Upper lobe of right lung (tissue), 1 donor: ENCODE results near the gene CRYBG3. TPM values are rescaled to one million over a fixed set of nuclear protein-coding genes. Genes with fewer than 3 reads are reported as not detected.

Source experiments
- ATAC-seq: fragments of 200-7000 bp; cut with Tn5 transposase; one replicate; pipeline ENCODE4 v1.9.1; 2020; ENCODE audit warnings: mild to moderate bottlenecking, moderate library complexity
- DNase-seq: peaks from one replicate; pipeline ENCODE4 v3.0.0-alpha.2; 2020
- H3K27ac ChIP-seq: fragments of 200-600 bp; one replicate; pipeline ENCODE4 v1.8.0; 2022
- H3K27me3 ChIP-seq: fragments of 200-600 bp; one replicate; pipeline ENCODE4 v1.8.0; 2022; ENCODE audit warnings: mild to moderate bottlenecking
- H3K36me3 ChIP-seq: fragments of 200-600 bp; one replicate; pipeline ENCODE4 v1.8.0; 2022
- H3K4me1 ChIP-seq: fragments of 200-600 bp; one replicate; pipeline ENCODE4 v1.8.0; 2022
- H3K4me3 ChIP-seq: fragments of 200-600 bp; one replicate; pipeline ENCODE4 v1.8.0; 2022; ENCODE audit warnings: mild to moderate bottlenecking
- H3K9me3 ChIP-seq: fragments of 200-600 bp; one replicate; pipeline ENCODE4 v1.8.0; 2022
- CTCF ChIP-seq: fragments of 200-600 bp; IDR thresholded peaks from one replicate; pipeline ENCODE4 v1.8.0; 2022; ENCODE audit warnings: antibody characterized with exemption
- intact Hi-C: fragments of 100-400 bp; cut with DNase I; formaldehyde crosslinking; loops from one replicate; pipeline ENCODE4 v1.11.0; 2022
- total RNA-seq: library from RNA; stranded (reverse); fragmentation: NEBNext Ultra II Directional; extraction: Animal tissue kit (Norgen Biotek cat#: 25700); gene quantifications from one replicate; pipeline ENCODE4 v1.2.1, GENCODE V29; 2021
- donor health status: DM: no; HTN: yes; CAD: no; lungs with severe emphysema.

The CRYBG3 gene
- total RNA-seq, 1 donor from 2014 or later, result 25.5 TPM

DNA sequence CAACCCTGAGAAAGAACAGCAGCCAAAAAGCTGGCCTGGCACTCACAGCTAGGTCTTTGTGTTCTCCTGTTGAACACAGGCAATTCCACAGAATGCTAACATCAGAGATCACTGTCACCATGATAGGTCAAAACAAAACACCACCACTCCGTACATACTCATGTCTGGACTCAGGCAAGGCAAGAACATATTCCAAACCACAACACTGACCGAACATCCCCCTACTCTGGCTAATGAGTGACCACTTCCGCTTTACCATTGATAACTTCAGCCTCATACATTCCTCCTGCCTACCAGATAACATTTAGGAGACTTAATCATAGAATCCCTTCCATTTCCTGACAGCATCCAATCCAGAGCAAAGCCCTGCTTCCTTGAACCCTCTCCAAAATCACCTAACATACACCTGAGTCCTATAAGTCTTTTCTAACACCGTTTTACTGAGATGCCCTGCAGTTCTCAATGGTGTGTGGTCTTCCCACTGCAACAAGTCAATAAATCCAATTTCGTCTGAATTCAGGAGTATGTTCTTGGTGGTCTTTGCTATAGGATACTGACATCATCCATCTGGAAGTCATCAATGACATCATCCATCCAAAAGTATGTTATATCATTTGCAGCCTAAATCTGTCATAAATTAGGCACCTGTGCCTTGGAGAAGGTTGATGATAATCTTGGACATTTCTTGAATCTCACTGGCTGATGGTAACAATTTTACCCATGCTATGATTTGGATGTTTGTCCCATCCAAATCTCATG is 126.7 kb downstream of the CRYBG3 start:
- intact Hi-C loops, result no loop called here
- H3K27ac ChIP-seq, result no peak overlapping the region
- ATAC-seq (no peak), DNase-seq (no peak)
- TF ChIP-seq CTCF, result no peak
- H3K36me3 ChIP-seq, result peaks cover 79% of the 10 kb centered on the region
- no peaks in the 10 kb centered on the region for H3K4me1 ChIP-seq
- H3K27me3 ChIP-seq, result no peaks in the 10 kb centered on the region
- no peak overlapping the region for H3K4me3 ChIP-seq
- no peaks in the 10 kb centered on the region for H3K9me3 ChIP-seq

- Histone ChIP-seq H3K9me3 (no peaks in the 10 kb centered on the region), H3K4me1 (no peaks in the 10 kb centered on the region), H3K36me3 (peaks cover 77% of the 10 kb centered on the region), H3K27ac (no peak overlapping the region), H3K4me3 (no peak overlapping the region), H3K27me3 (no peaks in the 10 kb centered on the region)
- intact Hi-C loops, result no loop called here
- DNase-seq (no peak), ATAC-seq (no peak)
- no peak for TF ChIP-seq CTCF
Observed at GRCh38 chr3:97949110-97949485, 127.3 kb downstream of the CRYBG3 start.

DNA sequence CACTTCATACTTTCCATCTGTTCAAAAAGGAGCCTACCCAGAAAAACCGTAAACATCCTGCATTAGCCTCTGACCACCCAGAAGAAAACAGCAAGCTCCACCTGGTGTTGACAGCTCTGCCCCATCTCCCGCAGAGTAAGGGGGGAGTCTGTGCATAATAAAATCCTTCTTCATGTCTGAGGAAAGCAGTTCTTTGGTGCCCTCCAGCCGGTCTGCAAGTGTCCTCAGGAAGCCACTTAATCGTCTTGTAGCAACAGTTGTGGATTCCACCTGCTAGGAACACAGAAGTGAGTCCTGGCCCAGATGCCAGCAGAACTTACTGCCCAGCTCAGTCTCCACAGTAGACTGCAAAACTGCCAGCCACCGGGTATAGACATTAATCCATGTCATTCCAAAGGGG is 127.9 kb downstream of the CRYBG3 start:
- peaks cover 78% of the 10 kb centered on the region for H3K36me3 ChIP-seq
- H3K4me1 ChIP-seq, result no peaks in the 10 kb centered on the region
- ATAC-seq (no peak), DNase-seq (no peak)
- intact Hi-C loops, result no loop called here
- no peak overlapping the region for H3K4me3 ChIP-seq
- no peak overlapping the region for H3K27ac ChIP-seq
- TF ChIP-seq CTCF, result no peak
- no peaks in the 10 kb centered on the region for H3K9me3 ChIP-seq
- H3K27me3 ChIP-seq, result no peaks in the 10 kb centered on the region

DNA sequence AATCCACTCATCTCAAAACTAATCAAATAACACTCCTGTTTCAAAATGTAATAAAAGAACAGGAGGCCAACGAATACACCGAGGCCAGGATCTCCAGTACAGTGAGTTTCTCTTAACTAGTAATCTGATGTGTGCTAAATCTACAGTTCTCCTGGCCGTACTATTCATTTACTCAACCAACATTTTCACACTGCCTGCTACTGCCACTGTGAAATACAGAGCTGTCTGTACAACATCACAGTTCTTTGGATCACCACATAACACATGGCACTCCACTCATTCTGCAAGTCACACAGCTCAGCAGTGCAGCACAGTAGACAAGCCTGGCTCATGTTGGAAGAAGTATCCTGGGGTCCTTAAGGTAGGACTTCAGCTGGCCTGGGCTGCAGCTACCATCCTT is 128.5 kb downstream of the CRYBG3 start:
- Histone ChIP-seq H3K9me3 (no peaks in the 10 kb centered on the region), H3K36me3 (peaks cover 74% of the 10 kb centered on the region), H3K27me3 (no peaks in the 10 kb centered on the region), H3K4me1 (no peaks in the 10 kb centered on the region), H3K27ac (no peak overlapping the region), H3K4me3 (no peak overlapping the region)
- ATAC-seq (no peak), DNase-seq (no peak)
- TF ChIP-seq CTCF, result no peak
- intact Hi-C loops, result no loop called here

- Histone ChIP-seq H3K36me3 (peaks cover 59% of the 10 kb centered on the region), H3K4me3 (no peak overlapping the region), H3K9me3 (no peaks in the 10 kb centered on the region), H3K27ac (peak overlapping the region; percentile 28), H3K27me3 (no peaks in the 10 kb centered on the region), H3K4me1 (no peaks in the 10 kb centered on the region)
- DNase-seq, result peak; percentile 72
- ATAC-seq, result peak; percentile 91
- TF ChIP-seq CTCF, result no peak
- intact Hi-C loops, result no loop called here
Observed at GRCh38 chr3:97952280-97952679, 130.5 kb downstream of the CRYBG3 start.

DNA sequence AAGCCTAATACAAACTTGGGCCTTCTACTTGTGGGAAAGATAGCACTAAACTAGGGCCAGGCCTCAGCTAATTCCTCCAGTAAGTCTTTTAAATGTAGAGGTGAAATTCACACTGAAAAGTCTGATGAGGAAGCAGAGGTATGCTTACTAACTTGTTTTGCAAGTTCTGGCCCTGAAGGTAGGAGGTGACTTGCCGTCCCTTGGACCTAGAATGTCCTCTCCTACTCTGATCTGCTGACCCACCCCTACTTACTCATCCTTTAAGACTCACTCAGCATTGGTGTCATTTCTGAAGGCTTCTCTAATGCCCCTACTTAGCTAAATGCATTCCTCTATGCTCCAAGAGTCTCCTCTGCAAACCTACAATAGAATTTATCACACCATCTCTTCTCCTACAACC is 131.1 kb downstream of the CRYBG3 start:
- DNase-seq (no peak), ATAC-seq (no peak)
- TF ChIP-seq CTCF, result no peak
- intact Hi-C loops, result no loop called here
- Histone ChIP-seq H3K4me3 (no peak overlapping the region), H3K27me3 (no peaks in the 10 kb centered on the region), H3K4me1 (no peaks in the 10 kb centered on the region), H3K36me3 (peaks cover 54% of the 10 kb centered on the region), H3K9me3 (no peaks in the 10 kb centered on the region), H3K27ac (peak overlapping the region; percentile 28)
